GM19452 (cell line): ENCODE data around the gene IL12A.
A peak's percentile ranks its signal among the peaks of the same experiment; 100 is the strongest.

Experiments
- ATAC-seq: cut with Tn5 transposase; IDR thresholded peaks from one replicate; pipeline ENCODE4 v1.9.1; 2021; ENCODE audit not compliant: unreplicated experiment

IL12A gene

GRCh38 chr3:160023476-160023875, 34.8 kb downstream of the IL12A start:
- ATAC-seq = no peak

- peak; percentile 91 for ATAC-seq
Observed at GRCh38 chr3:160027541-160028195, 39.0 kb downstream of the IL12A start.

GRCh38 chr3:160035757-160036156, 47.1 kb downstream of the IL12A start:
- ATAC-seq = no peak

- ATAC-seq = no peak
Observed at GRCh38 chr3:160038862-160039562, 50.4 kb downstream of the IL12A start.

- ATAC-seq = no peak
Observed at GRCh38 chr3:160040181-160040580, 51.5 kb downstream of the IL12A start.

- ATAC-seq = no peak
Observed at GRCh38 chr3:160041465-160041864, 52.8 kb downstream of the IL12A start.

GRCh38 chr3:160044121-160044520, 55.5 kb downstream of the IL12A start:
- ATAC-seq = no peak
